Activated naive CD8-positive, alpha-beta T cell treated with anti-CD3 and anti-CD28 coated beads for 36 hours (primary cell): ENCODE measurements around the gene MICAL3. TPM values are rescaled to one million over a fixed set of nuclear protein-coding genes. Genes with fewer than 3 reads are reported as not detected.

Experiments
- DNase-seq: peaks from one replicate; pipeline ENCODE4 v3.0.0; 2021
- H3K27ac Mint-ChIP-seq: one replicate; pipeline ENCODE4 v1.8.0; 2022; ENCODE audit warnings: mild to moderate bottlenecking, moderate library complexity, mixed read lengths
- H3K27me3 Mint-ChIP-seq: one replicate; pipeline ENCODE4 v1.8.0; 2022; ENCODE audit warnings: mild to moderate bottlenecking, mixed read lengths
- H3K36me3 Mint-ChIP-seq: one replicate; pipeline ENCODE4 v1.8.0; 2021; ENCODE audit warnings: mild to moderate bottlenecking, mixed read lengths
- H3K4me1 Mint-ChIP-seq: one replicate; pipeline ENCODE4 v1.8.0; 2021; ENCODE audit warnings: mixed read lengths
- H3K4me3 Mint-ChIP-seq: one replicate; pipeline ENCODE4 v1.8.0; 2022; ENCODE audit warnings: mild to moderate bottlenecking, moderate library complexity, mixed read lengths
- H3K9me3 Mint-ChIP-seq: one replicate; pipeline ENCODE4 v1.8.0; 2022; ENCODE audit warnings: mixed read lengths
- total RNA-seq, 2 experiments: library from RNA; stranded (reverse); gene quantifications; one replicate each; pipeline ENCODE4 v1.2.3, GENCODE V29; 2021

Gene MICAL3
- total RNA-seq, 2 experiments from 2014 or later, result 36.6 to 41.3 TPM

DNA sequence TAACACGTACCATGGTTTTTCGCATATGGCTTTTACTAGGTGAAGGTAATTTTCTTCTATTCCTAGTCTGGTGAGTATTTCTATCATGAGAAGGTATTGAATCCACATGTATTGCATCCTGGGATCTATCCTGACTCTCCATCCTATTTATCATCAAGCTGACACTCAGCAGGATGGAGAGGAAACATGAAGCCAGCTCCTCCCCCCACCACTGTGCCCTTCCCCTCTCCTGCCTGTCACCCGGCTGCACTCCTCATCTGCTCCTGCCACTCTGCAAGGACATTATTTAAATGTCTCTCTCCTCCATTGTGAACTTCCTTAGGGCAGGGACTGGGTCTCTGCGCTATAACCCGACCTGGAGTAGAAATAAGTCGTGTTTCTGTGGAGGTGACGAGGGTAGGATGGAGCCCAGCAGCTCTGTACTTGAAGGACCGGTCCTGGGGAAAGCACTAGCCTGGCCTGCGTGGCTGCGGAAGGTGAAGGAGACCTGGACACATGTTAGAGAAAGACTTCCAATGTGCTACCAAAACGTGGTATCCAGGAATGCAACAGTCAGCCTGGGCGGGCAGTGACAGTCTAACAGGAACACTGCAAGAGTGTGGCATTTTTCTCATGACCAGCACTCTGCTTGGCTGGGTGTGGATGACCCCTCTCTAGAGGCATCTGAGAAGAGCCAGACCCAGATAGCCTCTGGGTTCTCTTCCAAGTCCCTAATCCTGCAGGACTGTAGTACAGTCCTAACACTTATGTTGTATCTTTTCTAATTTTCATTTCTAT, 111.2 kb downstream of the MICAL3 start:
- Mint-ChIP-seq H3K27me3 (no peaks in the 10 kb centered on the region), H3K4me3 (no peak overlapping the region), H3K9me3 (no peaks in the 10 kb centered on the region), H3K4me1 (peaks cover 3% of the 10 kb centered on the region), H3K36me3 (peaks cover 5% of the 10 kb centered on the region), H3K27ac (no peak overlapping the region)
- DNase-seq, result no peak

GRCh38 chr22:17911887-17912286, 112.5 kb downstream of the MICAL3 start:
- H3K4me3 Mint-ChIP-seq, result no peak overlapping the region
- no peak overlapping the region for H3K27ac Mint-ChIP-seq
- H3K36me3 Mint-ChIP-seq, result peaks cover 5% of the 10 kb centered on the region
- no peaks in the 10 kb centered on the region for H3K9me3 Mint-ChIP-seq
- no peaks in the 10 kb centered on the region for H3K27me3 Mint-ChIP-seq
- peaks cover 3% of the 10 kb centered on the region for H3K4me1 Mint-ChIP-seq
- no peak for DNase-seq

DNA sequence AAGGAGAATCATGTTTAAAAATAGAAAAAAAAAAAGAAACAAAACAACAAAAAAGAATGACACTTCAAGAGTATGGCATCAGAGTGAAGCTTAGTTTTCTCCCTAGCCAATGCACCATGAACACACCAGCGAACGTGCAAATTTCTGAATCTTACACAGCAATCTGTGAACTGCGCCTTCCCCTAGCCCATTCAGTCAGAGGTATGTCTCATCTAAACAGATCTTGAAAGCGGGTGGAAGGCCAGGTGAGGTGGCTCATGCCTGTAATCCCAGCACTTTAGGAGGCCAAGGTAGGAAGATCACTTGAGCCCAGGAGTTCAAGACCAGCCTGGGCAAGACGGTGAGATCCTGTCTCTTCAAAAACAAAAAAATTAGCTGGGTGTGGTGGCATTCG, 113.1 kb downstream of the MICAL3 start:
- H3K27me3 Mint-ChIP-seq, result no peaks in the 10 kb centered on the region
- no peak for DNase-seq
- H3K9me3 Mint-ChIP-seq, result no peaks in the 10 kb centered on the region
- no peak overlapping the region for H3K27ac Mint-ChIP-seq
- H3K36me3 Mint-ChIP-seq, result peaks cover 8% of the 10 kb centered on the region
- peaks cover 3% of the 10 kb centered on the region for H3K4me1 Mint-ChIP-seq
- no peak overlapping the region for H3K4me3 Mint-ChIP-seq

DNA sequence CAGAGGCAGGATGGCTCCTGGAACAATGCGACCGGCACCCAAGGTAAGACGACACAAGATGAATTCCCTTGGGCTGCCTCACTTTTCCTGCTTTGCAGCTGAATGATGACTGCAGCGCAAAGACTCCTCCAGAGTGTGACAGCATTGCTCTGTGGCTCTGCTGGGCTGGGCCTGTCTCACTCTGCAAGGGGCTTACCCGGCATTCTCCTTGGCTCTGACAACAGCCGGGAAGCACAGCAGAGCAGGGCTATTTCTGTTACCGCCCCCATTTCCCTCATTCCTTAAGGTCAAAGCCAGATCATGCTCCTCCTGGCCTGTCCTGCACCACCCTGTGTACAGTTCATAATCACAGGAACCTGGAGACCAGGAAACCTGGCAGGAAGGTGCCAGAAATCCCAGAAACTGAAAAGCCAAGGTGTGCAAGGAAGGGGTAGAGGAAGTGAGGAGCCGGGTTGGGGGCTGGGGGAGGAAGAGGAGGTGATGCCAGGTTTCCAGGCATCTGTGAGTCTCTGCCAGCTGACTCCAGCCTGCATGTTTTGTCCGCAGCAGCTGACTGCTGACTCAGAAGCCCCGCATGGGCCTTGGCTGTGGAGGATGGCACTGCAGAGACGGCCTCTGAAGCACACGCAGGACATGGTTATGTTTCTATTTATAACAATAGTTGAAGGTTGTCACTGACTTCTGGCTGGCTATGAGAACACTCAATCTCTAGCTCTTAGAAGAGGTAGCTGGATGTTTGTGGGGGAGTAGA, 113.6 kb downstream of the MICAL3 start:
- H3K27me3 Mint-ChIP-seq, result no peaks in the 10 kb centered on the region
- no peak overlapping the region for H3K4me3 Mint-ChIP-seq
- no peak overlapping the region for H3K27ac Mint-ChIP-seq
- DNase-seq, result no peak
- no peaks in the 10 kb centered on the region for H3K9me3 Mint-ChIP-seq
- H3K4me1 Mint-ChIP-seq, result peaks cover 3% of the 10 kb centered on the region
- H3K36me3 Mint-ChIP-seq, result peaks cover 8% of the 10 kb centered on the region

DNA sequence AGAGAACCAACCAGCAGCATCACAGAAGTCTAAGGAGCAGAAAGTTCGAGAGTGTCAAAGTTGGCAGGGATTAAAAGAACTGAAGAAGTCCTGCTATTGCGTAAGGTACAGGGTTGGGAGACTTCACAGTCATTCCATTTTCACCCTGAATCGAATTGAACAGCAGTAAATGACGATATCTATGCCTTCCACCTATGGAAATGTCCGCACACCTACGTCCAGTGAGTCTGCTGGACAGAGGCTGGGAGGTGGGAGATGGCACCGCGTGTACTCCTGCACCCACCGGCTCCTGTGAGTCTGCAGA, 116.7 kb downstream of the MICAL3 start:
- Mint-ChIP-seq H3K9me3 (no peaks in the 10 kb centered on the region), H3K4me1 (peaks cover 3% of the 10 kb centered on the region), H3K27me3 (no peaks in the 10 kb centered on the region), H3K4me3 (no peak overlapping the region), H3K36me3 (peaks cover 3% of the 10 kb centered on the region), H3K27ac (no peak overlapping the region)
- no peak for DNase-seq

- Mint-ChIP-seq H3K27ac (no peak overlapping the region), H3K4me3 (no peak overlapping the region), H3K36me3 (peaks cover 3% of the 10 kb centered on the region), H3K9me3 (no peaks in the 10 kb centered on the region), H3K4me1 (peaks cover 3% of the 10 kb centered on the region), H3K27me3 (no peaks in the 10 kb centered on the region)
- no peak for DNase-seq
Observed at GRCh38 chr22:17906978-17907747, 117.2 kb downstream of the MICAL3 start.

DNA sequence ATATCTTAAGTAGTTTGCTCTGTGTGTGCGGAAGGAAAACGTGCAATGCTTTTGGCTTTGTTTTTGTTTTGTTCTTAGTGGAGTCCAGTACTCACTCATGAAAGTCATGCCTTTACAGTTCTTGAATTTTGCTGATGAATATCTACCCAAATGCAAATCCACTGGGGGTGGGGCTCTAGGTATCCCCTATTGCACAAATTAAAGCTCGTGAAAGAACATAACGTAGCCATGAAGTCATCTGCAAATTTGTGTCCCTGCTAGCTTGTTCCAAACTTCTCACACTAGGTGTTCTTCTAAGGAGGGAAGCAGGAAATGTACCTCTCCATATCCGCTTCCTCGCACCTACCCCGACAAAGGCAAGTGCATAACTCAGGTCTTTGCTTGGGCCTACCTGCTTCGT, 118.9 kb downstream of the MICAL3 start:
- Mint-ChIP-seq H3K4me3 (no peak overlapping the region), H3K9me3 (no peaks in the 10 kb centered on the region), H3K27ac (no peak overlapping the region), H3K27me3 (no peaks in the 10 kb centered on the region), H3K36me3 (peaks cover 3% of the 10 kb centered on the region), H3K4me1 (no peaks in the 10 kb centered on the region)
- no peak for DNase-seq

- Mint-ChIP-seq H3K9me3 (no peaks in the 10 kb centered on the region), H3K4me1 (no peaks in the 10 kb centered on the region), H3K27ac (no peak overlapping the region), H3K36me3 (peaks cover 7% of the 10 kb centered on the region), H3K27me3 (no peaks in the 10 kb centered on the region), H3K4me3 (no peak overlapping the region)
- DNase-seq, result no peak
Observed at GRCh38 chr22:17903564-17904295, 120.6 kb downstream of the MICAL3 start.

DNA sequence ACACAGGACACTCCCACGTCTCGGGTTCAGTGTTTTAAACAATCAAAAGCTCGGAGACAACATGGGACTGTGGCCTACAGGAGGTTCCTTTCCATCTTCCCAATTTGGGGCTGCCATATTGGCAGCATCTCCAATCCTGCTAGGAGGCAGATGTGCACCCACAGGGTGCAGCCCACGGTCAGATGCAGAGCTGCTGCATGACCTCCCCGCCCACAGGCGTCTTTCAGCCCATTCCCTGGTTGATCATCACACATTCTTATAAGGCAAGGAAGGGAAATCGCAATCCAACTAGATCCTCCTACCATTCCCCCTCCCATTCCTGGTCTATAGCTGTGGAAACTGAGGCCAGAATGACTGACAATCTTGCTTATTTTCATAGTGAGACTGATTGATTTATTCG, 121.4 kb downstream of the MICAL3 start:
- Mint-ChIP-seq H3K36me3 (peaks cover 7% of the 10 kb centered on the region), H3K4me3 (no peak overlapping the region), H3K9me3 (no peaks in the 10 kb centered on the region), H3K27me3 (no peaks in the 10 kb centered on the region), H3K4me1 (no peaks in the 10 kb centered on the region), H3K27ac (no peak overlapping the region)
- no peak for DNase-seq

DNA sequence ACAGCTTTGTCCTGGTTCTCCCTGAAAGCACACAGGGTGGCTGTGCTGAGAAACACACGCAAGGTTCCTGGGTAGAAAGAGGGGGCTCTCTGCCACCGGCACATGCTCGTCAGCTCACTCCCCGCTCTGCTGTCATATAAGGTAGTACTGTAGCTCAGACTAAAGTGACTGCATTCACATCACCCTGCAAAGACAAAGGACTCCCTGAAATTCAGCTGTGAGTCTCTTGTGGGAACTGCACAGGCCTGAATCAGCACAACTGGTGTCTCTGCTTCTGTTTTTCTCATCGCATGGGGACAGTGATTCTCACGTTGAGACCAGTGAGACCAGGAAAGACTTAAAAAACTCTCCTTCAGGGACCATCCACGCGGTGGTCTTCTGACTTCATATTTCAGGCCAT, 126.0 kb downstream of the MICAL3 start:
- Mint-ChIP-seq H3K36me3 (peaks cover 12% of the 10 kb centered on the region), H3K4me3 (no peak overlapping the region), H3K27ac (no peak overlapping the region), H3K27me3 (no peaks in the 10 kb centered on the region), H3K4me1 (peaks cover 2% of the 10 kb centered on the region), H3K9me3 (no peaks in the 10 kb centered on the region)
- DNase-seq, result no peak

GRCh38 chr22:17897858-17898257, 126.5 kb downstream of the MICAL3 start:
- H3K9me3 Mint-ChIP-seq, result no peaks in the 10 kb centered on the region
- H3K4me1 Mint-ChIP-seq, result peaks cover 2% of the 10 kb centered on the region
- H3K27me3 Mint-ChIP-seq, result no peaks in the 10 kb centered on the region
- H3K36me3 Mint-ChIP-seq, result peaks cover 12% of the 10 kb centered on the region
- DNase-seq, result no peak
- H3K4me3 Mint-ChIP-seq, result no peak overlapping the region
- H3K27ac Mint-ChIP-seq, result no peak overlapping the region

- no peaks in the 10 kb centered on the region for H3K27me3 Mint-ChIP-seq
- H3K4me3 Mint-ChIP-seq, result no peak overlapping the region
- DNase-seq, result no peak
- H3K27ac Mint-ChIP-seq, result no peak overlapping the region
- no peaks in the 10 kb centered on the region for H3K9me3 Mint-ChIP-seq
- H3K36me3 Mint-ChIP-seq, result peaks cover 12% of the 10 kb centered on the region
- H3K4me1 Mint-ChIP-seq, result peaks cover 2% of the 10 kb centered on the region
Observed at GRCh38 chr22:17897426-17897825, 126.9 kb downstream of the MICAL3 start.

- peaks cover 2% of the 10 kb centered on the region for H3K4me1 Mint-ChIP-seq
- peaks cover 12% of the 10 kb centered on the region for H3K36me3 Mint-ChIP-seq
- H3K9me3 Mint-ChIP-seq, result no peaks in the 10 kb centered on the region
- DNase-seq, result no peak
- no peaks in the 10 kb centered on the region for H3K27me3 Mint-ChIP-seq
- no peak overlapping the region for H3K4me3 Mint-ChIP-seq
- H3K27ac Mint-ChIP-seq, result no peak overlapping the region
Observed at GRCh38 chr22:17896586-17896985, 127.8 kb downstream of the MICAL3 start.

GRCh38 chr22:17893900-17894535, 130.3 kb downstream of the MICAL3 start:
- peaks cover 2% of the 10 kb centered on the region for H3K4me1 Mint-ChIP-seq
- no peak overlapping the region for H3K27ac Mint-ChIP-seq
- no peak for DNase-seq
- peaks cover 11% of the 10 kb centered on the region for H3K36me3 Mint-ChIP-seq
- H3K9me3 Mint-ChIP-seq, result no peaks in the 10 kb centered on the region
- no peaks in the 10 kb centered on the region for H3K27me3 Mint-ChIP-seq
- no peak overlapping the region for H3K4me3 Mint-ChIP-seq
